Kidney epithelial cell (primary cell): ENCODE data around the gene LHFPL3. TPM values are rescaled to one million over a fixed set of nuclear protein-coding genes. Genes with fewer than 3 reads are reported as not detected.
"Not testable (repeated sequence)": the region's sequence is repeated elsewhere in the genome, so short reads cannot be mapped to it uniquely, and the experiment has no call there.

Experiments used
- DNase-seq: peaks from one replicate; pipeline ENCODE4 v3.0.0-alpha.2; 2010; ENCODE audit warnings: low read depth
- H3K27me3 ChIP-seq: 2 replicates; pipeline ENCODE4 v1.6.0; 2011; ENCODE audit warnings: low read length; ENCODE audit not compliant: control insufficient read depth, insufficient read depth
- H3K36me3 ChIP-seq: 2 replicates; pipeline ENCODE4 v1.5.1; 2011; ENCODE audit warnings: low read length; ENCODE audit not compliant: control insufficient read depth, insufficient read depth
- H3K4me3 ChIP-seq: 2 replicates; pipeline ENCODE4 v1.5.1; 2011; ENCODE audit warnings: low read depth, mild to moderate bottlenecking, control low read depth, low read length
- CTCF ChIP-seq: IDR thresholded peaks from 2 replicates; pipeline ENCODE4 v1.5.1; 2011; ENCODE audit warnings: mild to moderate bottlenecking, moderate library complexity, low read length, control low read depth, inconsistent platforms; ENCODE audit not compliant: insufficient read depth, poor library complexity, severe bottlenecking
- total RNA-seq: library from RNA; depleted of rRNA; stranded (reverse); fragments of >200 nt; gene quantifications from 2 replicates; pipeline ENCODE4 v1.2.3, GENCODE V29; 2015

The LHFPL3 gene
- total RNA-seq, 1 donor from 2014 or later = not detected

GRCh38 chr7:104936546-104936945, 608.1 kb downstream of the LHFPL3 start:
- no peaks in the 10 kb centered on the region for H3K27me3 ChIP-seq
- no peaks in the 10 kb centered on the region for H3K36me3 ChIP-seq
- no peak for TF ChIP-seq CTCF
- no peak overlapping the region for H3K4me3 ChIP-seq
- no peak for DNase-seq

GRCh38 chr7:104937489-104937888, 609.1 kb downstream of the LHFPL3 start:
- not testable (repeated sequence) for H3K27me3 ChIP-seq, H3K36me3 ChIP-seq, H3K4me3 ChIP-seq, DNase-seq

- no peak overlapping the region for H3K4me3 ChIP-seq
- no peak for TF ChIP-seq CTCF
- no peaks in the 10 kb centered on the region for H3K36me3 ChIP-seq
- DNase-seq = no peak
- no peaks in the 10 kb centered on the region for H3K27me3 ChIP-seq
Measured at GRCh38 chr7:104938741-104939390, 610.5 kb downstream of the LHFPL3 start.

GRCh38 chr7:104940023-104940710, 611.8 kb downstream of the LHFPL3 start:
- no peaks in the 10 kb centered on the region for H3K27me3 ChIP-seq
- no peak overlapping the region for H3K4me3 ChIP-seq
- no peak for DNase-seq
- TF ChIP-seq CTCF = no peak
- no peaks in the 10 kb centered on the region for H3K36me3 ChIP-seq

GRCh38 chr7:104943502-104944343, 615.3 kb downstream of the LHFPL3 start:
- peak; percentile 60 for DNase-seq
- H3K36me3 ChIP-seq = no peaks in the 10 kb centered on the region
- H3K4me3 ChIP-seq = no peak overlapping the region
- H3K27me3 ChIP-seq = no peaks in the 10 kb centered on the region
- no peak for TF ChIP-seq CTCF

- TF ChIP-seq CTCF = no peak
- no peak for DNase-seq
- Histone ChIP-seq H3K27me3 (no peaks in the 10 kb centered on the region), H3K4me3 (no peak overlapping the region), H3K36me3 (no peaks in the 10 kb centered on the region)
Measured at GRCh38 chr7:104945599-104945956, 617.2 kb downstream of the LHFPL3 start.
